CD4-positive, alpha-beta T cell treated with Interleukin-4 for 1 hour (primary cell): ENCODE measurements around the gene MSGN1.

Experiments used
- DNase-seq, 2 donors: peaks; one replicate each; pipeline ENCODE4 v3.0.0-alpha.2; 2020 to 2022

Gene MSGN1

GRCh38 chr2:17850151-17850550 lies 33.9 kb downstream of the MSGN1 start:
- DNase-seq: no peak

- peak in 1 of 2 donors; percentile 2 for DNase-seq
These were observed 35.7 kb downstream of the MSGN1 start for GRCh38 chr2:17851731-17852585.

- no peak for DNase-seq
These were observed 37.5 kb downstream of the MSGN1 start for GRCh38 chr2:17853799-17854198.

- DNase-seq: no peak
These were observed 40.8 kb downstream of the MSGN1 start for GRCh38 chr2:17857021-17857420.

- DNase-seq: no peak
These were observed 41.8 kb downstream of the MSGN1 start for GRCh38 chr2:17858064-17858463.

GRCh38 chr2:17863539-17863938 lies 47.3 kb downstream of the MSGN1 start:
- DNase-seq: no peak

- DNase-seq: no peak
These were observed 48.4 kb downstream of the MSGN1 start for GRCh38 chr2:17864676-17865075.

- DNase-seq: no peak
These were observed 50.9 kb downstream of the MSGN1 start for GRCh38 chr2:17867133-17867532.
